ENCODE data around the gene CTCFL.

GRCh38 chr20:57459278-57459677 lies 65.7 kb downstream of the CTCFL start:
- TF ChIP-seq EZH2 (IDR thresholded peaks at IDR 0.05; ENCODE audit: insufficient read depth, poor library complexity, severe bottlenecking) (no peak), EZH2phosphoT487 (IDR thresholded peaks at IDR 0.05; ENCODE audit: insufficient read depth, low read depth) (no peak)

Measured in GM23248 (cell line).